ENCODE data around the gene TNFRSF8.
"Not testable (repeated sequence)": the region's sequence is repeated elsewhere in the genome, so short reads cannot be mapped to it uniquely, and the experiment has no call there.

Gene TNFRSF8

GRCh38 chr1:12063141-12064072 lies at the start of gene TNFRSF8:
TNFRSF8 (plus strand) TSS chr1:12063303; CDS start chr1:12063599, 296 bp downstream.
- DNase-seq = no peak

GRCh38 chr1:12014141-12014991 lies 48.7 kb upstream of the TNFRSF8 start:
- peak; percentile 89 for DNase-seq

- DNase-seq = no peak
Measured at GRCh38 chr1:12015001-12015491, 48.1 kb upstream of the TNFRSF8 start.

- DNase-seq = no peak
Measured at GRCh38 chr1:12015499-12015898, 47.6 kb upstream of the TNFRSF8 start.

- DNase-seq = no peak
Measured at GRCh38 chr1:12016182-12016581, 46.9 kb upstream of the TNFRSF8 start.

- DNase-seq = no peak
Measured at GRCh38 chr1:12019858-12020509, 43.1 kb upstream of the TNFRSF8 start.

GRCh38 chr1:12021616-12022015 lies 41.5 kb upstream of the TNFRSF8 start:
- DNase-seq = no peak

- DNase-seq = no peak
Measured at GRCh38 chr1:12022036-12022435, 41.1 kb upstream of the TNFRSF8 start.

GRCh38 chr1:12026586-12026985 lies 36.5 kb upstream of the TNFRSF8 start:
- no peak for DNase-seq

GRCh38 chr1:12028248-12028647 lies 34.9 kb upstream of the TNFRSF8 start:
- no peak for DNase-seq

- no peak for DNase-seq
Measured at GRCh38 chr1:12028957-12029511, 34.1 kb upstream of the TNFRSF8 start.

- DNase-seq = no peak
Measured at GRCh38 chr1:12029720-12030339, 33.3 kb upstream of the TNFRSF8 start.

GRCh38 chr1:12031039-12031980 lies 31.8 kb upstream of the TNFRSF8 start:
- no peak for DNase-seq

GRCh38 chr1:12032161-12032621 lies 30.9 kb upstream of the TNFRSF8 start:
- no peak for DNase-seq

GRCh38 chr1:12033441-12033840 lies 29.7 kb upstream of the TNFRSF8 start:
- not testable (repeated sequence) for DNase-seq

- DNase-seq = no peak
Measured at GRCh38 chr1:12034381-12034801, 28.7 kb upstream of the TNFRSF8 start.

- no peak for DNase-seq
Measured at GRCh38 chr1:12035312-12035711, 27.8 kb upstream of the TNFRSF8 start.

- DNase-seq = no peak
Measured at GRCh38 chr1:12037486-12038355, 25.4 kb upstream of the TNFRSF8 start.

- DNase-seq = no peak
Measured at GRCh38 chr1:12038356-12039163, 24.5 kb upstream of the TNFRSF8 start.

Measured in NCI-H524 treated with DMSO at 0.1 percent for 48 hours (cell line).